IMR-90 (cell line): ENCODE data around the gene KIAA0825. TPM values are rescaled to one million over a fixed set of nuclear protein-coding genes. Genes with fewer than 3 reads are reported as not detected.

Experiments used
- ATAC-seq: fragments of 200-7000 bp; cut with Tn5 transposase; 2 replicates; pipeline ENCODE4 v1.9.1; 2020; ENCODE audit warnings: low read depth, mild to moderate bottlenecking, moderate library complexity
- BruUV-seq: library from RNA; stranded (reverse); fragments of 400-500 nt; replicated peaks from 2 replicates; lab custom pipeline; 2021; lab: Mats Ljungman, UMichigan
- CTCF ChIA-PET: fragments of 300-600 bp; formaldehyde crosslinking; extraction: SDS; loops from one replicate; lab custom pipeline; 2021; ENCODE audit warnings: antibody characterized with exemption; lab: Yijun Ruan, JAX
- POLR2A ChIA-PET: fragments of 300-600 bp; sonication (Branson Sonifier 250); formaldehyde crosslinking; loops from one replicate; lab custom pipeline; 2022; ENCODE audit warnings: antibody characterized with exemption; ENCODE audit not compliant: unreplicated experiment; lab: Charles Lee
- DNase-seq: peaks from one replicate; pipeline ENCODE4 v3.0.0; 2013
- H2AFZ ChIP-seq: replicated peaks from 2 replicates; pipeline ENCODE3; 2013; ENCODE audit warnings: low read length, mild to moderate bottlenecking; ENCODE audit not compliant: poor library complexity
- H2AK5ac ChIP-seq: 2 replicates; pipeline ENCODE4 v1.6.1; 2013; ENCODE audit warnings: low read depth, low read length, inconsistent platforms
- H2AK9ac ChIP-seq: replicated peaks from 2 replicates; pipeline ENCODE3; 2013; ENCODE audit warnings: mild to moderate bottlenecking, low read depth, low read length, moderate library complexity; ENCODE audit not compliant: poor library complexity
- H2BK120ac ChIP-seq: 2 replicates; pipeline ENCODE4 v1.6.1; 2013; ENCODE audit warnings: low read depth, low read length, inconsistent platforms
- H2BK15ac ChIP-seq: 3 replicates; pipeline ENCODE4 v1.6.1; 2013; ENCODE audit warnings: low read depth, low read length, inconsistent platforms
- H2BK20ac ChIP-seq: 2 replicates; pipeline ENCODE4 v1.6.1; 2013; ENCODE audit warnings: low read depth, mild to moderate bottlenecking, inconsistent platforms, low read length, moderate library complexity
- H2BK5ac ChIP-seq: 2 replicates; pipeline ENCODE4 v1.6.1; 2013; ENCODE audit warnings: mild to moderate bottlenecking, low read depth, low read length, inconsistent platforms; ENCODE audit not compliant: poor library complexity, severe bottlenecking
- H3K14ac ChIP-seq: replicated peaks from 2 replicates; pipeline ENCODE4 v1.6.1; 2013; ENCODE audit warnings: low read depth, low read length, inconsistent platforms
- H3K18ac ChIP-seq: 2 replicates; pipeline ENCODE4 v1.6.1; 2013; ENCODE audit warnings: low read depth, low read length, control low read depth
- H3K23ac ChIP-seq: 2 replicates; pipeline ENCODE4 v1.6.1; 2013; ENCODE audit warnings: low read depth, low read length, inconsistent platforms
- H3K27ac ChIP-seq: 2 replicates; pipeline ENCODE4 v1.5.1; 2013; ENCODE audit warnings: mild to moderate bottlenecking, control low read depth, low read length; ENCODE audit not compliant: insufficient read depth
- H3K27me3 ChIP-seq: 2 replicates; pipeline ENCODE4 v1.6.1; 2013; ENCODE audit warnings: low read length; ENCODE audit not compliant: control insufficient read depth, insufficient read depth
- H3K36me3 ChIP-seq: 2 replicates; pipeline ENCODE4 v1.6.1; 2013; ENCODE audit warnings: low read length, mixed read lengths; ENCODE audit not compliant: control insufficient read depth, insufficient read depth
- H3K4ac ChIP-seq: 2 replicates; pipeline ENCODE4 v1.6.1; 2013; ENCODE audit warnings: low read depth, low read length, inconsistent platforms
- H3K4me1 ChIP-seq: 2 replicates; pipeline ENCODE4 v1.6.1; 2013; ENCODE audit warnings: low read length, mixed read lengths; ENCODE audit not compliant: control insufficient read depth, insufficient read depth
- H3K4me2 ChIP-seq: 2 replicates; pipeline ENCODE4 v1.6.1; 2013; ENCODE audit warnings: low read depth, mild to moderate bottlenecking, control low read depth, low read length, moderate library complexity
- H3K4me3 ChIP-seq: 2 replicates; pipeline ENCODE4 v1.5.1; 2013; ENCODE audit warnings: low read depth, mild to moderate bottlenecking, control low read depth, low read length, moderate library complexity; ENCODE audit not compliant: insufficient read depth
- H3K56ac ChIP-seq: 2 replicates; pipeline ENCODE4 v1.6.1; 2013; ENCODE audit warnings: low read length, inconsistent platforms; ENCODE audit not compliant: insufficient read depth; ENCODE audit errors: extremely low read depth
- H3K79me1 ChIP-seq, 2 experiments: 2 replicates each; pipeline ENCODE4 v1.6.1; 2013; ENCODE audit warnings: low read length in 2 of 2, inconsistent platforms in 1 of 2, low read depth in 1 of 2
- H3K9ac ChIP-seq: 2 replicates; pipeline ENCODE4 v1.6.1; 2013; ENCODE audit warnings: low read depth, low read length, control low read depth
- H3K9me1 ChIP-seq: 2 replicates; pipeline ENCODE4 v1.6.1; 2013; ENCODE audit warnings: low read length, inconsistent platforms; ENCODE audit not compliant: insufficient read depth
- H3K9me3 ChIP-seq: 2 replicates; pipeline ENCODE4 v1.6.1; 2013; ENCODE audit warnings: low read length; ENCODE audit not compliant: control insufficient read depth, insufficient read depth
- H4K20me1 ChIP-seq: 2 replicates; pipeline ENCODE4 v1.6.1; 2013; ENCODE audit warnings: low read length, inconsistent platforms; ENCODE audit not compliant: insufficient read depth
- H4K5ac ChIP-seq: 2 replicates; pipeline ENCODE4 v1.6.1; 2013; ENCODE audit warnings: mild to moderate bottlenecking, low read depth, low read length, control low read depth
- H4K8ac ChIP-seq, 2 experiments: 2 replicates each; pipeline ENCODE4 v1.6.1; 2013; ENCODE audit warnings: low read depth in 2 of 2, low read length in 2 of 2, control low read depth in 1 of 2, inconsistent platforms in 1 of 2
- H4K91ac ChIP-seq: 2 replicates; pipeline ENCODE4 v1.6.1; 2013; ENCODE audit warnings: low read depth, low read length, inconsistent platforms; ENCODE audit not compliant: insufficient read depth
- BHLHE40 ChIP-seq: fragments of 150-350 bp; IDR thresholded peaks from 2 replicates; pipeline ENCODE4 v1.6.1; 2016; ENCODE audit warnings: mild to moderate bottlenecking, low read depth, low read length
- CEBPB ChIP-seq: IDR thresholded peaks from 2 replicates; pipeline ENCODE4 v1.6.1; 2012; ENCODE audit warnings: low read depth, low read length, improper control_type of control experiment
- CHD1 ChIP-seq: IDR thresholded peaks from 2 replicates; pipeline ENCODE4 v1.6.1; 2012; ENCODE audit warnings: low read depth, low read length, improper control_type of control experiment
- FOS ChIP-seq: fragments of 150-350 bp; IDR thresholded peaks from 2 replicates; pipeline ENCODE4 v1.6.1; 2016; ENCODE audit warnings: low read depth, low read length
- MAFK ChIP-seq: IDR thresholded peaks from 2 replicates; pipeline ENCODE4 v1.6.1; 2012; ENCODE audit warnings: low read depth, low read length, improper control_type of control experiment
- MAZ ChIP-seq: IDR thresholded peaks from 2 replicates; pipeline ENCODE4 v1.6.1; 2012; ENCODE audit warnings: low read depth, mild to moderate bottlenecking, low read length, improper control_type of control experiment, moderate library complexity, borderline replicate concordance
- MXI1 ChIP-seq: IDR thresholded peaks from 2 replicates; pipeline ENCODE4 v1.6.1; 2012; ENCODE audit warnings: low read depth, mild to moderate bottlenecking, low read length, moderate library complexity, borderline replicate concordance
- NFE2L2 ChIP-seq: fragments of 150-350 bp; IDR thresholded peaks from 2 replicates; pipeline ENCODE4 v1.6.1; 2016; ENCODE audit warnings: low read depth, mild to moderate bottlenecking, low read length
- POLR2A ChIP-seq: IDR thresholded peaks from 2 replicates; pipeline ENCODE4 v1.6.1; 2012; ENCODE audit warnings: mild to moderate bottlenecking, low read depth, low read length
- RAD21 ChIP-seq: IDR thresholded peaks from 2 replicates; pipeline ENCODE4 v1.6.1; 2012; ENCODE audit warnings: low read length, improper control_type of control experiment
- RCOR1 ChIP-seq: IDR thresholded peaks from 2 replicates; pipeline ENCODE4 v1.6.1; 2012; ENCODE audit warnings: mild to moderate bottlenecking, low read length, improper control_type of control experiment; ENCODE audit not compliant: insufficient replicate concordance
- RFX5 ChIP-seq: IDR thresholded peaks from 2 replicates; pipeline ENCODE4 v1.8.0; 2012; ENCODE audit warnings: low read depth, mild to moderate bottlenecking, low read length, moderate library complexity
- SMC3 ChIP-seq: fragments of 150-350 bp; IDR thresholded peaks from 2 replicates; pipeline ENCODE4 v1.6.1; 2016; ENCODE audit warnings: low read depth, mild to moderate bottlenecking, antibody characterized with exemption, low read length, moderate library complexity
- USF2 ChIP-seq: fragments of 150-350 bp; IDR thresholded peaks from 2 replicates; pipeline ENCODE4 v1.6.1; 2017; ENCODE audit warnings: mild to moderate bottlenecking, antibody characterized with exemption, low read length, low read depth
- WGBS, 2 experiments: methylation state at CpG; one replicate each; pipeline versions ENCODE4 v1.1.5 to v1.1.7; 2013; ENCODE audit warnings: missing lambda C conversion rate in 2 of 2; ENCODE audit not compliant: insufficient read length in 1 of 2; ENCODE audit errors: extremely low coverage in 2 of 2; 5-methylcytosine and 5-hydroxymethylcytosine counted together
- dilution Hi-C: fragments of 300-500 bp; cut with HindIII; formaldehyde crosslinking; loops from one replicate; pipeline ENCODE4 v1.14.3; 2018; ENCODE audit warnings: low sequenced_read_pairs; ENCODE audit not compliant: unreplicated experiment
- in situ Hi-C: fragments of 300-500 bp; cut with MboI; formaldehyde crosslinking; loops from 3 replicates; pipeline ENCODE4 v1.14.3; 2019; ENCODE audit warnings: low sequenced_read_pairs, inconsistent platforms, mixed read lengths
- intact Hi-C: fragments of 100-400 bp; cut with micrococcal nuclease; formaldehyde crosslinking; loops from 2 replicates; pipeline ENCODE4 v1.10.0; 2022
- polyA plus RNA-seq, 3 experiments: library from polyadenylated mRNA; depleted of rRNA; stranded (reverse); fragments of >200 nt; gene quantifications; 2 replicates each; pipeline ENCODE4 v1.2.3, GENCODE V29; 2012; ENCODE audit warnings: low replicate concordance in 1 of 3
- total RNA-seq: library from RNA; depleted of rRNA; stranded (reverse); fragments of >200 nt; gene quantifications from 2 replicates; pipeline ENCODE4 v1.2.3, GENCODE V29; 2012
- TF ChIP-seq, protein P1 (sequence below): fragments of 150-350 bp; IDR thresholded peaks from 2 replicates; pipeline ENCODE4 v1.6.1; 2016; ENCODE audit warnings: low read depth, mild to moderate bottlenecking, low read length, moderate library complexity, borderline replicate concordance
- TF ChIP-seq, protein P2 (sequence below): conservative IDR thresholded peaks from 2 replicates; pipeline ENCODE4 v1.5.1; 2012; ENCODE audit warnings: mild to moderate bottlenecking, low read depth, low read length, improper control_type of control experiment

Gene KIAA0825
- total and polyA plus RNA-seq, 2 of the 4 experiments (the other 2 are of a cell fraction), result 0.46 to 1.8 TPM

- no peak overlapping the region for H2BK120ac ChIP-seq
- H3K27ac ChIP-seq, result no peak overlapping the region
- DNase-seq, result no peak
- H4K91ac ChIP-seq, result no peak overlapping the region
- H2AK9ac ChIP-seq, result no peak overlapping the region
- peaks cover 4% of the 10 kb centered on the region; the same call in 1 of the 2 replicates for H3K9me3 ChIP-seq
- no peak for ATAC-seq
- BruUV-seq, result no TSS peak
- H3K4me1 ChIP-seq, result no peaks in the 10 kb centered on the region
- no peak overlapping the region for H2AK5ac ChIP-seq
- H3K79me1 ChIP-seq, result peaks cover 4 to 8% of the 10 kb centered on the region in 2 experiments; a peak in 1 of 4 replicates
- intact Hi-C loops (no loop called here), in situ Hi-C loops (no loop called here), dilution Hi-C loops (no loop called here)
- no peak overlapping the region for H3K4me3 ChIP-seq
- WGBS, 2 experiments, result no CpG with 5 or more reads among the region's 1 CpG
- H4K20me1 ChIP-seq, result no peaks in the 10 kb centered on the region
- H2BK20ac ChIP-seq, result no peak overlapping the region
- no peak overlapping the region for H3K4ac ChIP-seq
- no peak for TF ChIP-seq RAD21
- TF ChIP-seq NFE2L2, result no peak
- TF ChIP-seq FOS, result no peak
- TF ChIP-seq RCOR1, result no peak
- no peak for TF ChIP-seq USF2
- TF ChIP-seq, protein P1, sequence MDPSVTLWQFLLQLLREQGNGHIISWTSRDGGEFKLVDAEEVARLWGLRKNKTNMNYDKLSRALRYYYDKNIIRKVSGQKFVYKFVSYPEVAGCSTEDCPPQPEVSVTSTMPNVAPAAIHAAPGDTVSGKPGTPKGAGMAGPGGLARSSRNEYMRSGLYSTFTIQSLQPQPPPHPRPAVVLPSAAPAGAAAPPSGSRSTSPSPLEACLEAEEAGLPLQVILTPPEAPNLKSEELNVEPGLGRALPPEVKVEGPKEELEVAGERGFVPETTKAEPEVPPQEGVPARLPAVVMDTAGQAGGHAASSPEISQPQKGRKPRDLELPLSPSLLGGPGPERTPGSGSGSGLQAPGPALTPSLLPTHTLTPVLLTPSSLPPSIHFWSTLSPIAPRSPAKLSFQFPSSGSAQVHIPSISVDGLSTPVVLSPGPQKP, result no peak
- no peak for TF ChIP-seq BHLHE40
- no peak for TF ChIP-seq MXI1
- TF ChIP-seq RFX5, result no peak
- no peak for TF ChIP-seq CEBPB
- TF ChIP-seq MAFK, result no peak
- TF ChIP-seq POLR2A, result no peak
- TF ChIP-seq, protein P2, sequence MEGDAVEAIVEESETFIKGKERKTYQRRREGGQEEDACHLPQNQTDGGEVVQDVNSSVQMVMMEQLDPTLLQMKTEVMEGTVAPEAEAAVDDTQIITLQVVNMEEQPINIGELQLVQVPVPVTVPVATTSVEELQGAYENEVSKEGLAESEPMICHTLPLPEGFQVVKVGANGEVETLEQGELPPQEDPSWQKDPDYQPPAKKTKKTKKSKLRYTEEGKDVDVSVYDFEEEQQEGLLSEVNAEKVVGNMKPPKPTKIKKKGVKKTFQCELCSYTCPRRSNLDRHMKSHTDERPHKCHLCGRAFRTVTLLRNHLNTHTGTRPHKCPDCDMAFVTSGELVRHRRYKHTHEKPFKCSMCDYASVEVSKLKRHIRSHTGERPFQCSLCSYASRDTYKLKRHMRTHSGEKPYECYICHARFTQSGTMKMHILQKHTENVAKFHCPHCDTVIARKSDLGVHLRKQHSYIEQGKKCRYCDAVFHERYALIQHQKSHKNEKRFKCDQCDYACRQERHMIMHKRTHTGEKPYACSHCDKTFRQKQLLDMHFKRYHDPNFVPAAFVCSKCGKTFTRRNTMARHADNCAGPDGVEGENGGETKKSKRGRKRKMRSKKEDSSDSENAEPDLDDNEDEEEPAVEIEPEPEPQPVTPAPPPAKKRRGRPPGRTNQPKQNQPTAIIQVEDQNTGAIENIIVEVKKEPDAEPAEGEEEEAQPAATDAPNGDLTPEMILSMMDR, result no peak
- TF ChIP-seq SMC3, result no peak
- no peak for TF ChIP-seq CHD1
- no peak for TF ChIP-seq MAZ
- no peak overlapping the region for H4K8ac ChIP-seq
- no peak overlapping the region for H2AFZ ChIP-seq
- no peaks in the 10 kb centered on the region for H3K27me3 ChIP-seq
- H3K14ac ChIP-seq, result no peak overlapping the region
- no peak overlapping the region for H3K23ac ChIP-seq
- no peak overlapping the region for H3K18ac ChIP-seq
- H3K36me3 ChIP-seq, result 0 out of 2 replicates have a peak, but pooled peaks cover 2% of the 10 kb centered on the region
- no peak overlapping the region for H2BK5ac ChIP-seq
- H3K9me1 ChIP-seq, result no peaks in the 10 kb centered on the region
- ChIA-PET CTCF (no interaction called here), POLR2A (no interaction called here)
- H2BK15ac ChIP-seq, result no peak overlapping the region
- no peak overlapping the region for H3K56ac ChIP-seq
- H3K9ac ChIP-seq, result no peak overlapping the region
- no peak overlapping the region for H3K4me2 ChIP-seq
- H4K5ac ChIP-seq, result no peak overlapping the region
Observed at GRCh38 chr5:94658272-94658671, 39.9 kb upstream of the KIAA0825 start.
